HG03469 (cell line): Measurements from ENCODE around the gene PACSIN2.
"Not testable (repeated sequence)": the region's sequence is repeated elsewhere in the genome, so short reads cannot be mapped to it uniquely, and the experiment has no call there.

Source experiments
- ATAC-seq: cut with Tn5 transposase; IDR thresholded peaks from one replicate; pipeline ENCODE4 v1.9.1; 2021; ENCODE audit warnings: mild to moderate bottlenecking, moderate library complexity, moderate number of reproducible peaks; ENCODE audit not compliant: unreplicated experiment

Gene PACSIN2

GRCh38 chr22:43014869-43015676, at the start of gene PACSIN2:
Gene PACSIN2 (minus strand): TSS chr22:43015149. CDS start chr22:42912080, 103,069 bp downstream.
- peak; percentile 72 for ATAC-seq

- ATAC-seq = no peak
These were observed 45.2 kb upstream of the PACSIN2 start for GRCh38 chr22:43060183-43060582.

GRCh38 chr22:43057641-43058040, 42.7 kb upstream of the PACSIN2 start:
- no peak for ATAC-seq

GRCh38 chr22:43053176-43053575, 38.2 kb upstream of the PACSIN2 start:
- ATAC-seq = no peak

GRCh38 chr22:43050995-43051394, 36.0 kb upstream of the PACSIN2 start:
- ATAC-seq = no peak

- ATAC-seq = no peak
These were observed 32.7 kb upstream of the PACSIN2 start for GRCh38 chr22:43047605-43048004.

- no peak for ATAC-seq
These were observed 29.4 kb upstream of the PACSIN2 start for GRCh38 chr22:43044290-43044712.

- ATAC-seq = no peak
These were observed 27.3 kb upstream of the PACSIN2 start for GRCh38 chr22:43042101-43042780.

- ATAC-seq = no peak
These were observed 24.9 kb upstream of the PACSIN2 start for GRCh38 chr22:43039800-43040199.

- ATAC-seq = no peak
These were observed 23.4 kb upstream of the PACSIN2 start for GRCh38 chr22:43038325-43038724.

- no peak for ATAC-seq
These were observed 21.4 kb upstream of the PACSIN2 start for GRCh38 chr22:43036282-43036829.

- ATAC-seq = no peak
These were observed 20.3 kb upstream of the PACSIN2 start for GRCh38 chr22:43035250-43035649.

GRCh38 chr22:43031617-43032016, 16.7 kb upstream of the PACSIN2 start:
- no peak for ATAC-seq

GRCh38 chr22:43018615-43019014, 3.7 kb upstream of the PACSIN2 start:
- ATAC-seq = no peak

- ATAC-seq = no peak
These were observed 2.8 kb upstream of the PACSIN2 start for GRCh38 chr22:43017525-43018460.

GRCh38 chr22:43016150-43016549, 1.2 kb upstream of the PACSIN2 start:
- not testable (repeated sequence) for ATAC-seq

GRCh38 chr22:43015677-43016042, 711 bp upstream of the PACSIN2 start:
- ATAC-seq = no peak

- ATAC-seq = no peak
These were observed 557 bp downstream of the PACSIN2 start for GRCh38 chr22:43014316-43014868.

GRCh38 chr22:43013355-43014315, 1.3 kb downstream of the PACSIN2 start:
- no peak for ATAC-seq
